GM18517 (cell line): ENCODE results near the gene LRPAP1.

Experiments used
- ATAC-seq: cut with Tn5 transposase; IDR thresholded peaks from one replicate; pipeline ENCODE4 v1.9.1; 2021; ENCODE audit warnings: mild to moderate bottlenecking, moderate library complexity; ENCODE audit not compliant: unreplicated experiment

Gene LRPAP1

DNA sequence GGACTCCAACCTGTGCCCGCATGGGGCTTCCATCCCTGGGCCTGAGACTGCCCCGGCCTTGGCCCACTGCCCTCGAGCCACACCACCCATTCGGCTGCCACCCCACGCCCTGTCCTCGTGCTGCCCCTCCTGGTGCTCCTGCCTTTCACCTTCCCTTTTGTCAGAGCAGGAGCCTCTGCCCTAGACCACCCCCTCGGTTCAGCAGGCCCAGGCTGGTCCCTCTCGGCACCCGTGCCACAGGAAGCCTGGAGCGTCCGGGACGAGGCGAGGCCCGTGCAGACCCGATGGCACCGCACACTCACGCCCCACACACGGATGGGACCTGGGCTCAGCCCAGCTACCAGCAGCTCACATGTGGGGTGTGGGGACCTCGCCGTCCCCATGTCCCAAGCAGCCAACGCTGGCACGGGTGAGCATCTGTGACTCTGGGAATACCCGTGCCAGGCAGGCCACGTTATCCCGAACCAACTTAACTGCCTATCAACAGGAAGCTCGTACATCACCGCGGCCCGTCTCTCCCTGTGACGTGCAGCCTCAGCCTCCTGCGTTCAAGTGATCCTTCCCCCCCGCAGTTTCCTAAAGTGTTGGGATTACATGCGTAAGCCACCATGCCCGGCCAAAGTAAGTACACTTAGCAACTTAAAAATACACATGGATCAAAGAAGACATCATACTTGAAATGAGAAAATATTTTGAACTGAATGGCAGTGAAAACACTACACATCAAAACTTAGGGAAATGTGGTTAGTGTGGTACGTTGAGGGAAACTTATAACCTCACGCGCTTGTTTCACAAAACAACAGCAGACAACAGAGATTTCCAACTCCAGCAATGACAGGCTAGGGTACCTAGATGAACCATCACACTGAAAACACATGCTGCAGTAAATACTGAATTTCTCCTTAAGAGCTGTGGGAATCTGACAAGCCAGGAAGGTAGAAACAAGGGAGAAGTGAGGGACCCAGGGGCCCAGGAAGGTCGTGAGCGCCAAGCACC is 29.0 kb downstream of the LRPAP1 start:
- ATAC-seq, result no peak

DNA sequence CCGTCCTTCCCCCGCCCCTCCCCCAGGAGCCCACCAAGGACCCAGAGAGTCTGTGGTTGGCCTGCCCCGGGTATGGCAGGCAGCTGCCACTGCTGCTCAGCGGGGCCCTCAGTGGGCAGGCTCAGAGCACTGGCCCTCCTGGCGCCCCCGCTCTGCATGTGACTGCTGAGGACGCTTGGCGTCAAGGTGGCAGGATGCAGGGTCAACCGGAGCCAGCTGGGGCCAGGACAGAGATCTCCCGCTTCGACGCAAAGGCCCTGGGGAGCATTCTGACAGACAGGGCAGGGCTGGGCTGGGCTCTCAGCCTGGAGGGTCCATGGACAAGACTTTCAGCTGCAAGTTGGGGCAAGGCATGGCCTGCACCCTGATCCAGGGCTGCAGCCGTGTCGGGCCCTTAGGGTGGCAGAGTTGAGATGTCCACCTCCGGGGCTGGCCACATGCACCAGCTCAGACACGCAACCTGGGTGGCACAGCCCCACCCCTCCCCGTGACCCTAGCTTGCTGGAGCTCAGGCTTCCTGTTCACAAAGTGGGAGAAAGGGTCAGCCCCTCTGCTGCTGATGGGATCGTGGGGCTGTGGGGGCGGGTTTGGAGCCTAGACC is 30.3 kb downstream of the LRPAP1 start:
- ATAC-seq, result no peak

DNA sequence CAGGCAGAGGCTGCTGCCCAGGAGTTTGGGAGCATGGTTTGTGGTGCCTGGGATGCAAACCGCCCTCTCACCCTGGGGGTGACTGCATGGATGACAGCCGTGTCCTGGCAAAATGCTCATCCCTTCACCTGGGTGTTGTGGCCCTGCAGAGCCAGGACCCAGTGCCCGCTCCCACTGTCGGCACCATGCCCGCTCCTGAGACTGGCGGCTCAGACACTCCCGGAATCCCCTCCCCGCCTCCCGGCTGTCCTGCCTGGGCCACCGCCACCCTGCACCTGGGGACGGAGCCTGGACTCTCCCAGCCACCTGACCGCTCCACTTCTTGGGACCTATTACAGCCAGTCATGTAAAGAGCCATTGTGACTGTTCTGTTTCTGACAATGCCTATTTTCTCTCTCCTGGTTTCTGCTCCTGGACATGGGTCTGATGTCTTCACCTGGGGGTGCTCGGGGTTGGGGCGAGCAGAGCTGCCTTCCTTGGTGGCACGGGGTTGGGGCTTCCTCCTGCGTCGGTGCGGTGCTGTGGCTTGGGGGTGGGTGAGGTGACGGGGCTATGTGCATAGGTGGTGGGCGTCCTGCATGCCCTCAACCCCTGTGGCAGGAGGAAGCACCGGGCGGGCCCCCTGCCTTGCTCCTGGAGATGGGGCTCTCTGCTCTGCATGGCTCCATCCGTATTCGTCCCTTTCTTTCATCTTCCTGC is 30.9 kb downstream of the LRPAP1 start:
- no peak for ATAC-seq

DNA sequence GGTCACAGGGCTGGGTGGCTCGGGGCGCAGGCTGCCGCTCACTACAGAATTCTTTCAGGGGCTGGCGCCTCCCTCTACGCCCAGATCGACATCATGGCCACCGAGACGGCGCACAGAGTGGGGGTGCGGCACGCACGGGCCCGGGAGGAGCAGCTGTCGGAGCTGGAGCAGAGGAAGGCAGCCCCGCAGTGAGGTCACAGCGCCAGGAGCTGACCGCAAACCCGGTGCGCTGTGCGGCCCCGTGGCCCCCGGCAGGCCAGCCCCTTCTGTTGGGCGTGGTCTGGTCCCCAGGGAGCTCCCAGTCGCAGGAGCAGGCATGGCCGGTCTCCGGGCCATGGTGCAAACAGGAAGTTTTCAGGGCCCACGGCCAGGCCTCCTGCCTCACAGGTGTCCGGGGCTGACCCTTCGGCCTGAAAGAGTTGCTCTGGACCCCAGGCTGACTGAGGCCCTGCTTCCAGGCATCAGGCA is 31.6 kb downstream of the LRPAP1 start:
- no peak for ATAC-seq

DNA sequence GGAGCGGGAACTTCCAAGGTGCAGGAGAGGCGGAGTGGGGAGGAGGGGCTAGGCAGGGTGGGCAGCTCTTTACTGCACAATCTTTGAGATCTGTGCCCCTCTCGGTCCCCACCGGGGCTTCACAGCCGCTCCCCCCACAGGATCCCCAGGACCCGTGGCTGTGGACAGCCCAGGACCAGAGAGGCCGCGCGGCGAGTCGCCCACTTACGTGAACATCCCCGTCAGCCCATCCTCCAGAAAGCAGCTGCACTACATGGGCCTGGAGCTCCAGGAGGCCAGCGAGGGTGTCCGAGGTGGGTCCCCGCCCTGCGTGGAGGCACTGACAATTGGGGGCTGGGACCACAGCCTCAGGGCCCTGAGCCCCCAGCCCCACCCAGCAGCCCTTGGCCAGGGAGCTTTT is 32.1 kb downstream of the LRPAP1 start:
- no peak for ATAC-seq

DNA sequence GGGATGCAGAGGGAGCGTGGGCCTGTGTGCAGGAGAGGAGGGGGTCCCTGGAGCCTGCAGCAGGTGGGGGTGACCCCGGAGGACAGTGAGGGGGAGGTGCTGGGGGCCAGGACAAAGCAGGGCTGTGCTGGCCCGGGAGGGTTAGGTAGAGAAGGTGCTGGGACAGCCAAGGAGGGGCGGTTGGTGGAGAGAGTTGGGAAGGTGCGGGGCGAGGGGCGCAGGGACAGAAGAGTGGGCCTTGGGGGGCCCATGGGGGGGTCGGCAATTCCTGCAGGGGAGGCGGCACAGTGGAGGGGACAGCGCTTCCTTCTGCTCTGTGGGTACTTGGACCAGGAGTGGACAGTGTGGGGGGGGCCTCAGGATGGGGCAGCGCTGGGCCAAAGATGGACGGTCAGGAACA is 32.5 kb downstream of the LRPAP1 start:
- ATAC-seq, result no peak

DNA sequence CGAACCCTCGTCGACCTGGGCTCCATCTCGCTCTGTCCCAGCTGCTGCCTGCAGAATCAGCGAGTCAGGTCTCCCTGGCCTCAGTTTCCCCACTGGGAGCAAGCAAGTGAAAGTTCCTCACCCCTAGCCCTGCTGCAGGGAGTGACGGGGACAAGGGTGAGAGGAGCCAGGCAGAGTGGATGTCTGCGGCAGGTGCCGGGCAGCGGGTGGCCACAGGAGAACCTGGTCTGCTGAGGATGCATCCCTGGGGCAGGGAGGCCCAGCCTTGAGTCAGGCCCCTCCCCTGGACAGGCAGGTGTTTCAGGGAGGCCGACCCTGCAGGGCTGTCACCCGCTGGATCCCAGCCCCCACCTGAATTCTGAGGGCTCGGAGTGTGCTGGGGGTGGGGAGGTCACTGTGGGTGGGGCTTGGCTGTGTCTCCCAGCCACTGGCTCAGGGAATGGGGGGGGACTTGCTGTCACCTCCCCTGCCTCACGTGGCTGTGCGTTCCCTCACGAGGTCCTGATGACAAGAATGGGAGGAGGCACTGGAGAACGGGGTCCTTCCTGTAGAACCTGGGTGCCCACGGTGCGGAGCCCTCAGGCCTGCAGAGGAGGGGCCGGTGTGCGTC is 33.2 kb downstream of the LRPAP1 start:
- no peak for ATAC-seq

DNA sequence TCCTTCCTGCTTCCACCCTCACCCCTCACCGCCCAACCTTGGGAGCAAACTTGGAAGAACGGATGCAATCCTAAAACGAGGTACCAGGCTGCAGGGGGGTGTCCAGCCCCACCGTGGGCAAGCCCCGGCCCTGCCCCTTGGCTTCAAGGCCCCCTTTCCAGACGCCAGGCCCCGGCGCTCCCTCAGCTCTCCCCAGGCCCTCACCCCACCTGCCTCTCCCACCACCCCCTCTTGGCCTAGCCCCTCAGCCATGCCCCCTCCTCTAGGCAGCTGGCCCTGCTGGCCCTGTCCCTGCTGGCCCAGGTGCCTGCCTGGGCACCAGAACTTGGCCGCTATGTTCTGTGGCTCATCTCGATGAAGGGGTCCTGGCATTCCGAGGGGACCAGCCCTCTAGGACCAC is 33.8 kb downstream of the LRPAP1 start:
- ATAC-seq, result no peak

DNA sequence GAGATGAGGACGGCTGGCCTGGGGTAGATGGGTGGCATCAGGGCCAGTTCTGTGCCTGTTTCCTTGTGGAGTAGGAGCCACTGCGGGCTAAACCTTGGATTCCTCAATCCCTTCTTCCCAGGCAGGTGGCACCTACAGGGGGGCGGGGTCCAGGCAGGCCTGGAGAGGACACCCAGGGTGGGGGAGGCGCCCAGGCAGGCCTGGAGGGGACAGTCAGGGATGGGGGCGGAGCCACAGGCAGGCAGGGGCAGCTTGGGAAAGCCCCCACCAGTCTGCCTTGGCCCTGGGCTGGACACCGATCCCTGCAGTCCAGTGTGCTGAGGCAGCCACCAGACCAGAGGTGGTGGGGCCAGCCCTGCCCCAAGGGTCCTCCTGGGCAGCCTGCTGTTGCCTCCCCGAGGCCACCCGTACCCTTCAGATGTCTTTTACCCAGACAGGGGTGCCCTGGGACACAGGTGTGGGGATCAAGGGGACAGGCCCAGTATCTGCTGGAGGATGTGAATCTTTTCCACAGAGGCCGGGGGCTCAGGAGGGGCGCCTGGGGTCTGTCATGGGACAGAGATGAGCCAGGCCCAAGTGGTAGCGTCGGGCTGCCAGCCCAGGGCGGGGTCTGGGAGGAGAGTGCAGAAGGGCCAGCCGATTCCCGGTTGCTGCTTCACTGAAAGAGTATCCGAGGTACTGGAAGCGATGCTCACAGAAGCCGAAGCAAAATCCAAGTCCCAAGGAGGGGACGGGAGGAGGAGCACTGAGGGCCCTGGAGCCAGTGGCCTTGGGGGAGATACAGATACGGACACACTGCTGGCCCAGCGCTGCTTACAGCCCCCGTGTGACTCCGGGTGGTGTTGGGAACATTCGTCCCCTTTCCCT is 34.5 kb downstream of the LRPAP1 start:
- no peak for ATAC-seq

DNA sequence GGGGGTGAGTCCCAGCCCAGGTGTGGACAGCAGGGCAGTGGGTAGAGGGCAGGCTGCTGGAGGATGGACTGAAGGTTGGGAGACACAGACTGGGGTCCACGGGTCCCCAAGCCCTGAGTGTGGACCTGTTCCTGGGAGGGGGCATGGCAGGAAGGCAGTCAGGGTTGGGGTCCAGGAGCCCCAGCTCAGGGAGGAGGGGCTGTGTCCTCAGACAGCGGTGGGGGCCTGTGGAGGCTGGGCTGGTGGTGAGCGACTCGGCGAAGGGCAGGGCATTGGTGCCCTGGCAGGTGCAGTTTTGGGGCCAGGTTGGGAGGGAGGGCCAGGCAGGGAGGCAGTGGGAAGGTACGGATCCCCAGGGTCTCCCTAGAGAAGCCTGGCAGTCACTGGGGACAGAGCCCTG is 35.1 kb downstream of the LRPAP1 start:
- no peak for ATAC-seq

DNA sequence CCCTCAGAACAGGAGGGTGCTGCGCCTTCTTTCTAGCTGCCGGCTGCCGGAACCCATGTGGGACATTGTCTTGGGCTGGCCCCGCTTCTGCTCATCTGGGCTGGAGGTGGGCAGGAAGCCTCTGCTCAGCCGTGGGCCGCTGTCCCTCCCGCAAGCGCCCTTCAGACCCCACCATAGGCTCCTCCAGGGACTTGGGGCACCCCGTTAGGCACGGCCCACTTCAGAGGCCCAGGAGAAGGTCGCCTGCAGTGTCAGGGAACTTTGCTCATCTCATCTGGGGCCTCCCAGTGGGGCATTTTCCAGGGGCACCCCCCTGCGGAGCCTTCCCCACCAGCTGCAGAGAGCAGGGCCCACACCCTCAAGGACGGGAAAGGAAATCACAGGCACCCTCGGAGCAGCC is 36.2 kb downstream of the LRPAP1 start:
- no peak for ATAC-seq

DNA sequence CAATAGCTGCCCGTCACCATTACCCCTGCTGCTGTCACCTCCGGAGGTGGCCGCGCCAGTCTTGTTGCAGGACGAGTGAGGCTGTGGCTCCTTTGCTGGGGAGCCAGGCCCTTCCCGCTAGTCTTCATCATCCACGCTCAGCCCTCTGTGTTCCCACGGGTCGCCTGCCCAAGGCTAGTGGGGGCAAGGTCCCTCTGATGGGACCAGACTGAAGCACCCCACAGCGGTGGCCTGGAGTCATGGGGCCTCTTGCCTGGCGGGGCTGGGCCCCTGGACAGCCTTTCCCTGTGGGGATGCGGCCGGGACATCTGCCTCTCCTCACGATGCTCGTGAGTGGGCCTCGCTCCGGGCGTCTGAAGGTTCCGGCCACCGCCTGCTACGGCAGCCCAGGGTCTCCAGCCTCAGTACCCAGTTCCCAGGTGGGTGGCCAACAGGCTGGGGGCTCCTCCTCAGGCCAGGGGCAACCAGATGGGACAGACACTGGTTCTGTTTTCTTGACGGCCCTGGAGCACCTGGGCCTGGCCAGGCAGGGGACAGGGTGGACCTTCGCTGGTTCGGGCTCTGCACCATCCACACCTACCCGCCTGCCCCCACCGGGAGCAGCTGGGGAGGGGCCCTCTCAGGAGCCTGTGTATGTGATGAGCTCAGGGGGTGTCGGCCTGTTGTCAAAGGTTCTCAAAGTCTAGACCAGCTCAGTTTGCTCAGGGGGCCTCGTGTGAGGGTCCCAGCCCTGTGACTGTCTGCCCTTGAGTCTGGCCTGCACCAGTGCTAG is 36.8 kb downstream of the LRPAP1 start:
- ATAC-seq, result no peak

DNA sequence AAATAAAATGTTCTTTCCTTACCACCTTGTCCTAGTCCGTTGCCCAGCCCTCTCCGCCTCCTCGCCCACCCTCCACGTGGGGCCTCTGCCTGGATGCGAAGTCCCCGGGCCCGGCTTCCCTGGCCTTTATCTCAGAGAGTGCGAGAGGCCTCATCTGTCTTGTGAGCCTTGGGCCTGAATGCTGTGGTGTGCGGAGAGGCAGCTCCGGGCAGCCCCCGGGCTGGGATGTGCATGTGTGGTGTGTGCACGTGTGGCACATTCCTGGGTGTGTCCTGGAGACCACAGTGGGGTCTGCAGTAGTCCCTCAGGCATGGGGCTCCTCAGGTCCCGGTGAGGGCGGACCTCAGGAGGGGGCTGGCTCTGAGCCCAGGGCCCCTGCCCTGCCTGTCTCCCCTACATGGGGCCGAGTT is 37.8 kb downstream of the LRPAP1 start:
- ATAC-seq, result no peak

DNA sequence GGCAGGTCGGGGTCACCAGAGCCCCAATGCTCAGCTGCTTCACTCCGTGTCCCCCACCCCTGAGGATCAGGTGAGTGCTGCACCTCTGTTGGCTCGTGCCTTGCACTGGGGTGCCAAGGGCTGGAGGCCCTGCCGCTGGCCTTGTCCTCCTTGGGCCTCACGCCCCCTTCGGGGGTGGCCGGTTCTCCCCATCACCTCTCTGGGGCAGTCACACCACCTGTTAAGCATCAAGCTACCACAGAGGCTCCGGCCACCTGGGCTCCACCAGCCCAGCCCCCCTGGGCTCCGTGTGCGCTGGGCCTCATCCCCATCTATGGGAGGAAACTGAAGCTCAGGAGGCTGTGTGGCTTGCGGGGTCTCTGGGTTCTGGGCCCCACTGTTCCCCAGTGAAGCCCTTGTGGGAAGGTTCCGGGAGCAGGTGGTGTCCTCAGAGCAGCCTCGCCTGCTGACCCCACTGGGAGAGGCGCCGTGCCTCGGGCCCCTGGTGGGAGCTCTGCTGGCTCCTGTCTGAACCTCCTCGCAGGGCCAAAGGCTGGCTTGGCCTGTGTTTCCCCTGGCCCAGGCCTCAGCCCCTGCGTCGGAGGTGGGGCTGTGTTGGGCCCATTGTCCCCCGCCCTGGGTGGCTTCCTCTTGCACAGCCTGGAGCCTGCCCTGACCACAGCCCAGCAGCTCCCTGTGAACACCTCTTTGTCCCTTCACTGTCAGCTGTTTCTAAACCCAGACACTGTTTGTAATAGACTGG is 38.3 kb downstream of the LRPAP1 start:
- no peak for ATAC-seq

DNA sequence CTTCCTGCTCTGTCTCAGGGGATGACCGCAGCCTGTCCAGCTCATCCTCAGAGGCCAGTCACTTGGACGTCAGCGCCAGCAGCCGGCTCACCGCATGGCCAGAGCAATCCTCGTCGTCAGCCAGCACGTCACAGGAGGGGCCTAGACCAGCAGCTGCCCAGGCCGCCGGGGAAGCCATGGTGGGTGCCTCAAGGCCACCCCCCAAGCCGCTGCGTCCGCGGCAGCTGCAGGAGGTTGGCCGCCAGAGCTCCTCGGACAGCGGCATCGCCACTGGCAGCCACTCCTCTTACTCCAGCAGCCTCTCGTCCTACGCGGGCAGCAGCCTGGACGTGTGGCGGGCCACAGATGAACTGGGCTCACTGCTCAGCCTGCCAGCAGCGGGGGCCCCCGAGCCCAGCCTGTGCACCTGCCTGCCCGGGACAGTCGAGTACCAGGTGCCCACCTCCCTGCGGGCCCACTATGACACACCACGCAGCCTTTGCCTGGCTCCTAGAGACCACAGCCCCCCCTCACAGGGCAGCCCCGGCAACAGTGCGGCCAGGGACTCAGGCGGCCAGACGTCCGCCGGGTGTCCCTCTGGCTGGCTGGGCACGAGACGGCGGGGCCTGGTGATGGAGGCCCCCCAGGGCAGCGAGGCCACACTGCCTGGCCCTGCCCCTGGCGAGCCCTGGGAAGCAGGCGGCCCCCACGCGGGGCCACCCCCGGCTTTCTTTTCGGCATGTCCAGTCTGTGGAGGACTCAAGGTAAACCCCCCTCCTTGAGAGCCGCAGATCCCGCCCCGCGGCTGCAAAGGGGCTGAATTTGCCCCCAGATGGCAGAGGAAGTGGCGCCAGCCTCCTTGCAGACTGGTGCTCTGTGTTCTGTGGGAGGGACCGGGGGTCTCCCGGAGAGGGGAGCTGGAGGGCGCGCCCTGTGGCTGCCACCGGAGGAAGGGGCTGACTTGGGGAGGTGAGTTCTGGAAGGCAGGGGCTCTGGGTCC is 39.2 kb downstream of the LRPAP1 start:
- no peak for ATAC-seq

DNA sequence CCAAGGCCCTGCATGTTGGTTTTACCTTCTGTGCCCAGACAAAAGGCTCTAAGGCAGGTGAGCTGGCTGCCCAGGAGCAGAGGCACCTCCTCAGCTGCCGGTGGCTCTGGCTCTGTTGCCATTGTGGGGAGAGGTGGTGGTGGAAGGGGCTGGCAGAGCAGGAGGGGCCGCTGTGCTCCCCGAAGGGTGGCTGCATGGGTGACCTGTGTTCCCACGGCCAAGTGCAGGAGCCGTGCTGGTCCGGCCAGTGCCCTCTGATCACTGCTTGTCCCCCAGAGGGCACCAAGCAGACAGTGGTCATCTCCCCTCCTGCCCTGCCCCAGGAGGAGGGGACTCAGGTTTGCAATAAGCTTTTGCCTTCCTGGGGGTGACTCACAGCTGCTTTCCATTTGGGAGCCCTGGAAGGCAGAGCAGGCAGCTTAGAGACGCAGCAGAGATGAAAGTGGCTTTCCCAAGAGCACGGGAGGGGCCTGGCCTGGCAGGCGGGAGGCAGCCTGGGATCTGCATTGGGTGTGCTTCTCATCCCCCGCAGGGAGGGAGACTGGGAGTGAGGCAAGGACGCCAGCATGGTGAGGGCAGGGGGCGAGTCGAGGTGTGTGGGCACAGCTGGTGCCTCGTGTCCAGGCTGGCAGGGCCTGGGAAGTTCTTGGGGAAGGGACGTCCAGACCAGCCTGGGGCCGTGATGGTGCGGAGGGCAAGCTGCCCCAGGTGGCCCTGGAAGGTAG is 40.4 kb downstream of the LRPAP1 start:
- ATAC-seq, result no peak

DNA sequence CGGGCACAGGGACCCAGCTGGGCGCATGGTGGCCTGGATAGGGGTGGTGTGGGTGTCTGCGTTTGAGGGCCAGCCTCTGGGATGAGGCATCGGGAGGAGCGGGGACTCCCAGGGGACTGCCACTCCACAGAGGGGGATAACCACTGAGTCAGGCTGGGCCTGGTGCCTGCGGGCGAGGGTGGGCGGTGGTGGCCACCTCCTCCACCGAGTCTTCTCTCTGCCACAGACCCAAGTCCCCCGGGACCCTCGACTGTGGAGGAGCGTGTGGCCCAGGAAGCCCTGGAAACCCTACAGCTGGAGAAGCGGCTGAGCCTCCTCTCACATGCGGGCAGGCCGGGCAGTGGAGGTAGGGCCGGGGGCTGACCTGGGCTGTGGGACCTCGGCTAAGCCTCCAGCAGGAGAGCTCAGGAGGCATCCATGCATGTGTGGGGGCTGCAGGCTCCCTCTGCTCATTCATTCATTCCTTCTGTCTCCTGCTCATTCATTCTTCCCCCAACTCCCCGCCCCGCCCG is 42.7 kb downstream of the LRPAP1 start:
- no peak for ATAC-seq
